ENCODE data around the gene SPATA9. TPM values are rescaled to one million over a fixed set of nuclear protein-coding genes. Genes with fewer than 3 reads are reported as not detected.
A peak's percentile ranks its signal among the peaks of the same experiment; 100 is the strongest.

Gene SPATA9
- total RNA-seq, 1 donor from 2014 or later, result 0.67 TPM

GRCh38 chr5:95631255-95631958, 51.4 kb downstream of the SPATA9 start:
- no peak for TF ChIP-seq CTCF (IDR thresholded peaks at IDR 0.05)
- no peak for DNase-seq (ENCODE audit: low spot score)
- no peaks in the 10 kb centered on the region for H3K36me3 Mint-ChIP-seq (ENCODE audit: low read depth)
- H3K9me3 Mint-ChIP-seq (ENCODE audit: low read depth), result peaks cover 2% of the 10 kb centered on the region
- peaks cover 15% of the 10 kb centered on the region for H3K4me1 Mint-ChIP-seq (ENCODE audit: low read depth)
- no peaks in the 10 kb centered on the region for H3K27me3 Mint-ChIP-seq (ENCODE audit: low read depth)
- H3K4me3 Mint-ChIP-seq (ENCODE audit: unreplicated experiment), result no peak overlapping the region
- H3K27ac Mint-ChIP-seq (ENCODE audit: unreplicated experiment), result peak overlapping the region; percentile 88

- no peak for DNase-seq (ENCODE audit: low spot score)
- no peaks in the 10 kb centered on the region for H3K36me3 Mint-ChIP-seq (ENCODE audit: low read depth)
- H3K4me1 Mint-ChIP-seq (ENCODE audit: low read depth), result peaks cover 15% of the 10 kb centered on the region
- peaks cover 2% of the 10 kb centered on the region for H3K9me3 Mint-ChIP-seq (ENCODE audit: low read depth)
- TF ChIP-seq CTCF (IDR thresholded peaks at IDR 0.05), result no peak
- no peak overlapping the region for H3K4me3 Mint-ChIP-seq (ENCODE audit: unreplicated experiment)
- peak overlapping the region; percentile 54 for H3K27ac Mint-ChIP-seq (ENCODE audit: unreplicated experiment)
- no peaks in the 10 kb centered on the region for H3K27me3 Mint-ChIP-seq (ENCODE audit: low read depth)
These were observed 52.3 kb downstream of the SPATA9 start for GRCh38 chr5:95630394-95630917.

GRCh38 chr5:95628933-95629332, 53.9 kb downstream of the SPATA9 start:
- no peak for DNase-seq (ENCODE audit: low spot score)
- no peak overlapping the region for H3K27ac Mint-ChIP-seq (ENCODE audit: unreplicated experiment)
- peaks cover 2% of the 10 kb centered on the region for H3K9me3 Mint-ChIP-seq (ENCODE audit: low read depth)
- no peak overlapping the region for H3K4me3 Mint-ChIP-seq (ENCODE audit: unreplicated experiment)
- no peak for TF ChIP-seq CTCF (IDR thresholded peaks at IDR 0.05)
- H3K27me3 Mint-ChIP-seq (ENCODE audit: low read depth), result no peaks in the 10 kb centered on the region
- no peaks in the 10 kb centered on the region for H3K36me3 Mint-ChIP-seq (ENCODE audit: low read depth)
- H3K4me1 Mint-ChIP-seq (ENCODE audit: low read depth), result peaks cover 15% of the 10 kb centered on the region

GRCh38 chr5:95627971-95628810, 54.6 kb downstream of the SPATA9 start:
- Mint-ChIP-seq H3K27ac (ENCODE audit: unreplicated experiment) (no peak overlapping the region), H3K4me3 (ENCODE audit: unreplicated experiment) (no peak overlapping the region), H3K36me3 (ENCODE audit: low read depth) (no peaks in the 10 kb centered on the region)

More at GRCh38 chr5:95627971-95628810, 54.6 kb downstream of the SPATA9 start:
- peaks cover 15% of the 10 kb centered on the region for H3K4me1 Mint-ChIP-seq (ENCODE audit: low read depth)
- H3K9me3 Mint-ChIP-seq (ENCODE audit: low read depth), result peaks cover 2% of the 10 kb centered on the region
- H3K27me3 Mint-ChIP-seq (ENCODE audit: low read depth), result no peaks in the 10 kb centered on the region
- no peak for DNase-seq (ENCODE audit: low spot score)
- no peak for TF ChIP-seq CTCF (IDR thresholded peaks at IDR 0.05)

Data from chondrocyte (in vitro differentiated cells).